Measurements from ENCODE around the gene CDC42EP3. TPM values are rescaled to one million over a fixed set of nuclear protein-coding genes. Genes with fewer than 3 reads are reported as not detected.

The CDC42EP3 gene
- total and polyA plus RNA-seq, 8 donors = 3.5 to 11.9 (median 6.4) TPM

GRCh38 chr2:37600735-37601134 lies 70.7 kb downstream of the CDC42EP3 start:
- Histone ChIP-seq H3K9me3 (no peaks in the 10 kb centered on the region), H3K4me3 (no peak overlapping the region), H3K27ac (no peak overlapping the region), H3K27me3 (no peaks in the 10 kb centered on the region), H3K4me1 (peaks cover 0 to 8% (median 0%) of the 10 kb centered on the region in 3 donors), H3K36me3 (no peaks in the 10 kb centered on the region)
- no peak for DNase-seq
- ATAC-seq = peak in 2 of 4 donors; percentile 42 to 60
- no peak for TF ChIP-seq CTCF (IDR thresholded peaks at IDR 0.05)
- intact Hi-C loops (cut with DNase I) = no loop called here
- FAIRE-seq = no peak
- WGBS, 2 donors = 92 to 93% methylated on average over 1 of the region's 1 CpG

GRCh38 chr2:37599688-37600525 lies 71.5 kb downstream of the CDC42EP3 start:
- intact Hi-C loops (cut with DNase I) = no loop called here
- H3K4me1 ChIP-seq = peaks cover 0 to 8% (median 0%) of the 10 kb centered on the region in 3 donors
- H3K36me3 ChIP-seq = no peaks in the 10 kb centered on the region
- TF ChIP-seq CTCF (IDR thresholded peaks at IDR 0.05) = no peak
- DNase-seq = no peak
- WGBS, 2 donors = 91 to 93% methylated on average over 17 of the region's 17 CpGs
- no peak for FAIRE-seq
- ATAC-seq = peak in 2 of 4 donors; percentile 49 to 73
- no peak overlapping the region for H3K4me3 ChIP-seq
- peak overlapping the region in 1 of 4 donors; percentile 0 for H3K27ac ChIP-seq
- no peaks in the 10 kb centered on the region for H3K27me3 ChIP-seq
- H3K9me3 ChIP-seq = no peaks in the 10 kb centered on the region

- no peak for FAIRE-seq
- no peak for TF ChIP-seq CTCF (IDR thresholded peaks at IDR 0.05)
- no peaks in the 10 kb centered on the region for H3K27me3 ChIP-seq
- no peak for ATAC-seq
- 63 to 87% methylated on average over 3 of the region's 3 CpGs for WGBS, 2 donors
- H3K27ac ChIP-seq = no peak overlapping the region
- no peak for DNase-seq
- H3K4me3 ChIP-seq = no peak overlapping the region
- no peaks in the 10 kb centered on the region for H3K36me3 ChIP-seq
- H3K9me3 ChIP-seq = no peaks in the 10 kb centered on the region
- intact Hi-C loops (cut with DNase I) = no loop called here
- H3K4me1 ChIP-seq = peaks cover 0 to 15% (median 4%) of the 10 kb centered on the region in 3 donors
Observed at GRCh38 chr2:37593694-37594093, 77.7 kb downstream of the CDC42EP3 start.

GRCh38 chr2:37593024-37593423 lies 78.4 kb downstream of the CDC42EP3 start:
- WGBS, 2 donors = 44 to 48% methylated on average over 3 of the region's 3 CpGs
- intact Hi-C loops (cut with DNase I) = no loop called here

More at GRCh38 chr2:37593024-37593423, 78.4 kb downstream of the CDC42EP3 start:
- DNase-seq = no peak
- FAIRE-seq = no peak
- TF ChIP-seq CTCF (IDR thresholded peaks at IDR 0.05) = no peak
- Histone ChIP-seq H3K4me3 (no peak overlapping the region), H3K4me1 (peaks cover 0 to 15% (median 5%) of the 10 kb centered on the region in 3 donors), H3K36me3 (no peaks in the 10 kb centered on the region), H3K27me3 (no peaks in the 10 kb centered on the region), H3K9me3 (no peaks in the 10 kb centered on the region), H3K27ac (no peak overlapping the region)
- no peak for ATAC-seq

Measured in pancreas (tissue), 10 donors.